T-helper 2 cell treated with Interferon-gamma antibody and Interleukin-4, amounts not matched to agents 5 μg/mL and 100 μg/mL, for 36 hours (primary cell): Measurements from ENCODE around the gene SHB.
"Not testable (repeated sequence)": the region's sequence is repeated elsewhere in the genome, so short reads cannot be mapped to it uniquely, and the experiment has no call there.

Source experiments
- DNase-seq: peaks from one replicate; pipeline ENCODE4 v3.0.0; 2021; ENCODE audit warnings: low spot score
- H3K27ac Mint-ChIP-seq: one replicate; pipeline ENCODE4 v1.8.0; 2021; ENCODE audit warnings: mild to moderate bottlenecking, mixed read lengths
- H3K27me3 Mint-ChIP-seq: one replicate; pipeline ENCODE4 v1.8.0; 2021; ENCODE audit warnings: low read depth, mixed read lengths
- H3K36me3 Mint-ChIP-seq: one replicate; pipeline ENCODE4 v1.8.0; 2021; ENCODE audit warnings: low read depth, mixed read lengths
- H3K4me1 Mint-ChIP-seq: one replicate; pipeline ENCODE4 v1.8.0; 2021; ENCODE audit warnings: low read depth, mixed read lengths
- H3K4me3 Mint-ChIP-seq: one replicate; pipeline ENCODE4 v1.8.0; 2022; ENCODE audit warnings: mild to moderate bottlenecking, moderate library complexity, mixed read lengths
- H3K9me3 Mint-ChIP-seq: one replicate; pipeline ENCODE4 v1.8.0; 2021; ENCODE audit warnings: mixed read lengths

Gene SHB

DNA sequence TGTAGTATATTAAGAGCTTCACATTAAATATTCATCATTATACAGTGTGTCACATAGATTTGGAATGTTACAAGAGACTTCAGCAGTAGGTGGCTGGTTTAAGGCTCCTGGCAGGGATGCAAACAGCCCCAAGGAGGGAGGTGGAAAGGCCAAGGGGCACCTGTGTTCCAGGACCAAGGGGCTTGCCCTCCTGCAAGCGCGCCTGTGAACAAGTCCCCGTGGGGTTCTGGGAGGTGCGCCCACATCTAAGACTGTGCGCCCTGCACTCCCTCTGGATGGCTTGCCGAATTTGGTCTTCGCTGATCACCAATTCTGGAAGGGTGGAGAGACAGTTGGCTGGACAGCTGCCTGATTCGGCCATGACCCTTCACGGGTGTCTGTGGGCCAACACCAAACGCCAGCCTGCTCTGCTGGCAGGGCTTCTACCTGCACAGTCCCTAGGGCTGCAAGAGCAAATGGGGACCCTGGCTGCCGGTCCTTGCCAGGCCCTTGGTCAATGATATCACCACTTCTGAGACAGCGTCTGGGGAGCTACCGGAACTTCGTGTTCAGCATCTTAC, 153.0 kb downstream of the SHB start:
- Mint-ChIP-seq H3K36me3 (no peaks in the 10 kb centered on the region), H3K4me3 (no peak overlapping the region), H3K27ac (no peak overlapping the region), H3K4me1 (peaks cover 2% of the 10 kb centered on the region), H3K27me3 (no peaks in the 10 kb centered on the region), H3K9me3 (no peaks in the 10 kb centered on the region)
- no peak for DNase-seq

GRCh38 chr9:37914701-37915358, 154.2 kb downstream of the SHB start:
- Mint-ChIP-seq H3K4me1 (peaks cover 2% of the 10 kb centered on the region), H3K27ac (no peak overlapping the region)

GRCh38 chr9:37914154-37914551, 154.9 kb downstream of the SHB start:
- Mint-ChIP-seq H3K4me3 (no peak overlapping the region), H3K4me1 (peaks cover 2% of the 10 kb centered on the region), H3K27ac (no peak overlapping the region), H3K27me3 (no peaks in the 10 kb centered on the region), H3K9me3 (no peaks in the 10 kb centered on the region), H3K36me3 (no peaks in the 10 kb centered on the region)
- no peak for DNase-seq

More at GRCh38 chr9:37914701-37915358, 154.2 kb downstream of the SHB start:
- H3K27me3 Mint-ChIP-seq = no peaks in the 10 kb centered on the region
- H3K36me3 Mint-ChIP-seq = no peaks in the 10 kb centered on the region
- no peak for DNase-seq
- H3K4me3 Mint-ChIP-seq = no peak overlapping the region
- H3K9me3 Mint-ChIP-seq = no peaks in the 10 kb centered on the region

DNA sequence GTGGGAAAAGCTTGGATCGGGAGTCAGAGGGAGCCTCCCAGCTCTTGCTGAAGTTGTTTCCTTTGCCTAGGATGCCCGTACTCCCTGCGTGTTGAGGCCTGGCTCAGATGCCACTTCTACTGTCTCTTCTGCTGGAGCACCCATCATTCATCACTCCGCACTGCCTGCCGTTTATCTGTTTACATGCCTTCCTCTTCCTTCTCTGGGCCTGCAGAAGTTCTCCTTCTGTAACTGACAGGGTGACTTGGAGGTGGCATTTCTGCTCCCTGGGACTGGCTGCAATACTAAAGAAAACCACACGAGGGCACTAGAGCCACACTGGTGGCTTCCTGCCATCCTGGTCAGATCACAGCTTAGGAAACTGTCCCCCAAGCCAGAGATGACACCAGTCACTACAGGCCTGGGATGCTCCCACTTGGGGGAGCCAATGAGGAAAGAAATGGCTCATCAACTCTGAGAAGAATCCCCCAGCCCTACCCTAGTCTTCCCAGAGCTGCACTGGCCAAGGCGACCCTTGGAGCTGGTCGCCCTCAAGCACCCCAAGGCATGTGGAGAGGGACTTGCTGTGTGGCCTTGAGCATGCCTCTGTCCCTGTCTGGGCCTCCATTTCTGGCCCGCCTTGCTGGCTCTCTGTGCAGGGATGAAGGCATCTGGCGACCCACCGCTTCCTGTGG, 155.4 kb downstream of the SHB start:
- Mint-ChIP-seq H3K9me3 (no peaks in the 10 kb centered on the region), H3K36me3 (no peaks in the 10 kb centered on the region), H3K4me3 (no peak overlapping the region), H3K27me3 (no peaks in the 10 kb centered on the region), H3K4me1 (peaks cover 2% of the 10 kb centered on the region), H3K27ac (no peak overlapping the region)
- DNase-seq = peak; percentile 71

DNA sequence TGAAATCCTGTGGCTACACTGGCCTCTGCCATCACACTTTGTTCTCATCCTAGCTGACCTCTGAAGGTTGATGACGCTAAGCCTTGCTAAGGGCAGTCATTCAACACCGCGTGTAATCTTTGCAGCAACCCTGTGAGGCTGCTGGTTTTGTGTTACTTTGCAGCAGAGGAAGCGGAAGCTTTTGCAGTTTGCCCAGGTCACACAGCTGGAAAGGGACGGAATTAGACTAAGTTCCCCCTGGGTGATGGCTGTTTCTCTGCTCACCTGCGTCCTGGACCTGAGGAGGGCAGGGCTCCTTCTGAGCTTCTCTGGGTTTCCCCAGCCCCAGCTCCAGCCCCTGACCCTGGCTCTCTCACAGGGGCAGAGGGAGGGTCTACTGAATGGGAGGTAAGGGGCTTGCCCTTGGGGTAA, 157.8 kb downstream of the SHB start:
- Mint-ChIP-seq H3K27ac (no peak overlapping the region), H3K4me3 (no peak overlapping the region), H3K4me1 (peaks cover 2% of the 10 kb centered on the region), H3K36me3 (no peaks in the 10 kb centered on the region), H3K9me3 (no peaks in the 10 kb centered on the region), H3K27me3 (no peaks in the 10 kb centered on the region)
- DNase-seq = no peak

GRCh38 chr9:37910271-37910670, 158.8 kb downstream of the SHB start:
- Mint-ChIP-seq H3K27me3 (no peaks in the 10 kb centered on the region), H3K27ac (no peak overlapping the region), H3K9me3 (no peaks in the 10 kb centered on the region), H3K4me3 (no peak overlapping the region), H3K4me1 (peaks cover 4% of the 10 kb centered on the region), H3K36me3 (no peaks in the 10 kb centered on the region)
- no peak for DNase-seq

GRCh38 chr9:37909836-37910235, 159.2 kb downstream of the SHB start:
- not testable (repeated sequence) for H3K4me3 Mint-ChIP-seq, DNase-seq, H3K36me3 Mint-ChIP-seq, H3K9me3 Mint-ChIP-seq, H3K4me1 Mint-ChIP-seq, H3K27ac Mint-ChIP-seq, H3K27me3 Mint-ChIP-seq

DNA sequence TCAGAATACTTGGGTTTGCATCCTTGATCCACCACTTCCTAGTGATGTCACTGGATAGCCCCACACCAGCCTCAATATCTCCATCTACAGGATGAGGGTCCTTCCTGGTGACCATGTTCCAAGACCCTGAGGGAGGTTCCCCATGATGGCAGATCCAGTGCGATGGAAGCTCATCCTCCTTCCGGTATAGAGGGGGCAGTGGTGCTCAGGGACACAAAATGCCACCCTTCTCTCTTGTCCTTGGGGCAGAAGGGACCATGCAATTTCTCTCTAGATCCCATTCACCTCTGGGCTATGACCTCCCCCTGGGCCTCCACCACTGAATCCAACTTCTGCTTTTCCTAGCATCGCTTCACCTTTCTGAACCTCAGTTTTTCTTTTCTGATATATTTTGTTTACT, 159.7 kb downstream of the SHB start:
- peaks cover 12% of the 10 kb centered on the region for H3K4me1 Mint-ChIP-seq
- no peak overlapping the region for H3K27ac Mint-ChIP-seq
- no peaks in the 10 kb centered on the region for H3K36me3 Mint-ChIP-seq
- H3K27me3 Mint-ChIP-seq = no peaks in the 10 kb centered on the region
- DNase-seq = no peak
- H3K4me3 Mint-ChIP-seq = no peak overlapping the region
- no peaks in the 10 kb centered on the region for H3K9me3 Mint-ChIP-seq

DNA sequence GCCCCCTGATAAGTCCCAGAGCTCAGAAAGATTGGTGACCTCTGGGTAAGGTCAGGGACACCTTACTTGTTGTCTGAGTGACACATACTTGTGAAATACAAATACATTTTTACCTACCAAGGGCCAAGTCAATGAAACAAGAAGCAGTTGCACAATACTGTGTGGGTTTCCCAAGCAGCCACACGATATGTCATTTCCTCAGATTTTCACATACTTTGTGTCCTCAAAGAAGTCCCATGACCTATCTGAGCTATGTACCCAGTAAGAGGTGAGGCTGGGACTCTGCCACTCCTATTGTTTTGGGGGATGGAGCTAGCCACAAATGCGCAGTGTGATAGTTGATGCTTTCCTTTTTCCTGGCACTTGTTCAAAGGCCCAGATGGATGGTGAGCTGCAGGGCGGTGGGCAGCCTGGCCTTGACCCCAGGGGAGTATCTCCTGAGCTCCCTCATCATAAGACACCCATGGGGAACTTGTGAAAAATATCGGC, 160.3 kb downstream of the SHB start:
- no peak overlapping the region for H3K4me3 Mint-ChIP-seq

DNA sequence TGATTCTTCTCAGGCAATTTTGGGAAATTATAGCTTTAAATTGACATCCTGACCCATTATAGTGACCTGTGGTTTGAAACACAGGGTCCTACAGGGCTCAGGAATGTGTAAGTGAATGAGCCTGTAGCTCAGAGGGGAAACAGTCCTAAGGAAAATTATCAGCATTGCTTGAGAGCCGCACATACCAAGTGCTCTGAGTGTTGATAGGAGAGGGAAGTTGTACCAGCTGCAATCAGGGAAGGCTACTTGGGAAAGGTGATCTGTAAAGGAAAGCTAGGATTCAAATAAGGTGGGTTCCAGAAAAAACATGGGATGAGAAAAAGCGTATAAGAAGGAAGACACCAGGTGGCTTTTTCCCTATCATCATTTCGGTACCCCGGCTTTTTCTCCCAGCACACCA, 160.7 kb downstream of the SHB start:
- Mint-ChIP-seq H3K36me3 (no peaks in the 10 kb centered on the region), H3K27me3 (no peaks in the 10 kb centered on the region), H3K27ac (no peak overlapping the region), H3K4me3 (no peak overlapping the region), H3K9me3 (no peaks in the 10 kb centered on the region), H3K4me1 (peaks cover 10% of the 10 kb centered on the region)
- no peak for DNase-seq

More for the DNA sequence above, 160.3 kb downstream of the SHB start:
- no peaks in the 10 kb centered on the region for H3K36me3 Mint-ChIP-seq
- H3K27me3 Mint-ChIP-seq = no peaks in the 10 kb centered on the region
- H3K27ac Mint-ChIP-seq = no peak overlapping the region
- no peak for DNase-seq
- H3K4me1 Mint-ChIP-seq = peaks cover 13% of the 10 kb centered on the region
- H3K9me3 Mint-ChIP-seq = no peaks in the 10 kb centered on the region

GRCh38 chr9:37906312-37907239, 162.5 kb downstream of the SHB start:
- Mint-ChIP-seq H3K27me3 (no peaks in the 10 kb centered on the region), H3K4me3 (peak overlapping the region; percentile 23), H3K36me3 (no peaks in the 10 kb centered on the region), H3K9me3 (no peaks in the 10 kb centered on the region), H3K4me1 (peaks cover 21% of the 10 kb centered on the region), H3K27ac (peak overlapping the region; percentile 56)
- no peak for DNase-seq

- Mint-ChIP-seq H3K4me1 (peaks cover 21% of the 10 kb centered on the region), H3K4me3 (peak overlapping the region; percentile 23), H3K9me3 (no peaks in the 10 kb centered on the region), H3K27ac (no peak overlapping the region), H3K27me3 (no peaks in the 10 kb centered on the region), H3K36me3 (peaks cover 2% of the 10 kb centered on the region)
- no peak for DNase-seq
Observed at GRCh38 chr9:37905776-37906175, 163.3 kb downstream of the SHB start.

GRCh38 chr9:37905131-37905505, 163.9 kb downstream of the SHB start:
- DNase-seq = no peak
- Mint-ChIP-seq H3K36me3 (peaks cover 4% of the 10 kb centered on the region), H3K4me3 (peak overlapping the region; percentile 90), H3K9me3 (no peaks in the 10 kb centered on the region), H3K27me3 (no peaks in the 10 kb centered on the region), H3K4me1 (peaks cover 21% of the 10 kb centered on the region), H3K27ac (peak overlapping the region; percentile 8)
